Neural progenitor cell (in vitro differentiated cells): ENCODE data around the gene JUND. TPM values are rescaled to one million over a fixed set of nuclear protein-coding genes. Genes with fewer than 3 reads are reported as not detected.

Experiments
- DNase-seq: peaks from one replicate; pipeline ENCODE4 v3.0.0-alpha.2; 2016; ENCODE audit warnings: low spot score
- H2AFZ ChIP-seq: fragments of 200-600 bp; sonication (generic); replicated peaks from 2 replicates; pipeline ENCODE4 v1.6.1; 2016; ENCODE audit warnings: antibody characterized with exemption
- H3F3A ChIP-seq: fragments of 200-600 bp; sonication (generic); 2 replicates; pipeline ENCODE4 v1.6.1; 2016; ENCODE audit warnings: antibody characterized with exemption, low read depth
- H3K27ac ChIP-seq: fragments of 200-600 bp; sonication (generic); 2 replicates; pipeline ENCODE4 v1.5.1; 2016; ENCODE audit warnings: mild to moderate bottlenecking
- H3K27me3 ChIP-seq: fragments of 200-600 bp; sonication (generic); 2 replicates; pipeline ENCODE4 v1.6.1; 2016; ENCODE audit warnings: mild to moderate bottlenecking, moderate library complexity
- H3K36me3 ChIP-seq: fragments of 200-600 bp; sonication (generic); 2 replicates; pipeline ENCODE4 v1.5.1; 2016
- H3K4me1 ChIP-seq: fragments of 200-600 bp; sonication (generic); 2 replicates; pipeline ENCODE4 v1.6.1; 2016; ENCODE audit warnings: mixed run types
- H3K4me2 ChIP-seq: fragments of 200-600 bp; sonication (generic); 2 replicates; pipeline ENCODE4 v1.6.1; 2016
- H3K4me3 ChIP-seq: fragments of 200-600 bp; sonication (generic); 2 replicates; pipeline ENCODE4 v1.5.1; 2016
- H3K79me2 ChIP-seq: fragments of 200-600 bp; sonication (generic); 2 replicates; pipeline ENCODE4 v1.6.1; 2016; ENCODE audit warnings: low read depth
- H3K9ac ChIP-seq: fragments of 200-600 bp; sonication (generic); 2 replicates; pipeline ENCODE4 v1.6.1; 2016
- H3K9me3 ChIP-seq: fragments of 200-600 bp; sonication (generic); 2 replicates; pipeline ENCODE4 v1.5.1; 2016; ENCODE audit warnings: low read depth
- H4K20me1 ChIP-seq: fragments of 200-600 bp; sonication (generic); 2 replicates; pipeline ENCODE4 v1.6.1; 2016; ENCODE audit warnings: low read depth
- H3K27ac Mint-ChIP-seq: 3 replicates; pipeline ENCODE4 v1.8.0; 2021; ENCODE audit warnings: mixed read lengths
- H3K27me3 Mint-ChIP-seq: 2 replicates; pipeline ENCODE4 v1.8.0; 2022; ENCODE audit warnings: low read depth, mild to moderate bottlenecking, inconsistent platforms, moderate library complexity, mixed read lengths; ENCODE audit not compliant: insufficient read depth
- H3K36me3 Mint-ChIP-seq: 3 replicates; pipeline ENCODE4 v1.8.0; 2021; ENCODE audit warnings: mixed read lengths
- H3K4me1 Mint-ChIP-seq: 3 replicates; pipeline ENCODE4 v1.8.0; 2021; ENCODE audit warnings: mixed read lengths
- H3K4me3 Mint-ChIP-seq: 3 replicates; pipeline ENCODE4 v1.8.0; 2021; ENCODE audit warnings: mild to moderate bottlenecking, moderate library complexity, mixed read lengths
- H3K9me3 Mint-ChIP-seq: 3 replicates; pipeline ENCODE4 v1.8.0; 2020; ENCODE audit warnings: mixed read lengths
- EZH2 ChIP-seq: fragments of 200-600 bp; sonication (generic); IDR thresholded peaks from 2 replicates; pipeline ENCODE4 v1.6.1; 2017; ENCODE audit warnings: antibody characterized with exemption, mild to moderate bottlenecking, moderate library complexity
- EZH2phosphoT487 ChIP-seq: fragments of 200-600 bp; sonication (generic); IDR thresholded peaks from 2 replicates; pipeline ENCODE4 v1.6.1; 2017; ENCODE audit warnings: antibody characterized with exemption
- total RNA-seq: library from RNA; depleted of rRNA; stranded (reverse); fragments of >200 nt; gene quantifications from 2 replicates; pipeline ENCODE4 v1.2.3, GENCODE V29; 2015; ENCODE audit warnings: low replicate concordance
- TF ChIP-seq, protein P1 (sequence below): fragments of 200-600 bp; sonication (generic); IDR thresholded peaks from 2 replicates; pipeline ENCODE4 v1.5.1; 2017; ENCODE audit warnings: antibody characterized with exemption, mild to moderate bottlenecking

Gene JUND
- total RNA-seq, 1 donor from 2014 or later = 51.7 TPM

DNA sequence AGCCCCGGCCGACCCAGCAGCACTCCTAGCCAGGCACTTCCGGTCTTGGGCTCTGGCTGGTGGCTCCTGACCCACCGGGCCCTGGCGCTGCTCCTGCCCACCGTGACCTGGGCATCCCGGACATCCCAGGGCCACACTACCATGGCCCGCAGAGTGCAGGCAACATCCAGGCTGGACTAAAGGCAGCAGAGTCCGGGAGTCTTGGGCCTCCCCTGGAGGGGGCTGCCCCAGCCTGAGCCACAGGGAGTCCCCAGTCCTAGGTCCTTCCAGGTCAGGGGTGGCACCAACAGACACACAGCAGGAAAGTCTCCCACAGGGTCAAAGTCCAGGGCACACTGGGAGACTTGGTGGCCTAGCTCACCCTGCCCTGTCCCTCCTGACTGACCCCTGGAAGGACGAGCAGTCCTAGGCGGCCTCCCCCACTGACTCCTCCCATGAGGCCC lies 30.7 kb upstream of the JUND start:
- H3K4me3 Mint-ChIP-seq = no peak overlapping the region

GRCh38 chr19:18311502-18312091 lies 30.2 kb upstream of the JUND start:
- Histone ChIP-seq H3K36me3 (peaks cover 5% of the 10 kb centered on the region), H3K4me2 (no peak overlapping the region), H3K4me1 (no peaks in the 10 kb centered on the region), H3K9ac (no peak overlapping the region), H3K4me3 (no peak overlapping the region), H3K79me2 (peaks cover 36% of the 10 kb centered on the region), H2AFZ (no peak overlapping the region), H3F3A (peaks cover 18% of the 10 kb centered on the region), H3K27me3 (no peaks in the 10 kb centered on the region), H3K27ac (no peak overlapping the region), H3K9me3 (no peaks in the 10 kb centered on the region), H4K20me1 (peaks cover 41% of the 10 kb centered on the region)
- Mint-ChIP-seq H3K27me3 (no peaks in the 10 kb centered on the region), H3K36me3 (peaks cover 18% of the 10 kb centered on the region), H3K4me3 (no peak overlapping the region), H3K27ac (no peak overlapping the region), H3K4me1 (peaks cover 6% of the 10 kb centered on the region), H3K9me3 (no peaks in the 10 kb centered on the region)
- TF ChIP-seq, protein P1, sequence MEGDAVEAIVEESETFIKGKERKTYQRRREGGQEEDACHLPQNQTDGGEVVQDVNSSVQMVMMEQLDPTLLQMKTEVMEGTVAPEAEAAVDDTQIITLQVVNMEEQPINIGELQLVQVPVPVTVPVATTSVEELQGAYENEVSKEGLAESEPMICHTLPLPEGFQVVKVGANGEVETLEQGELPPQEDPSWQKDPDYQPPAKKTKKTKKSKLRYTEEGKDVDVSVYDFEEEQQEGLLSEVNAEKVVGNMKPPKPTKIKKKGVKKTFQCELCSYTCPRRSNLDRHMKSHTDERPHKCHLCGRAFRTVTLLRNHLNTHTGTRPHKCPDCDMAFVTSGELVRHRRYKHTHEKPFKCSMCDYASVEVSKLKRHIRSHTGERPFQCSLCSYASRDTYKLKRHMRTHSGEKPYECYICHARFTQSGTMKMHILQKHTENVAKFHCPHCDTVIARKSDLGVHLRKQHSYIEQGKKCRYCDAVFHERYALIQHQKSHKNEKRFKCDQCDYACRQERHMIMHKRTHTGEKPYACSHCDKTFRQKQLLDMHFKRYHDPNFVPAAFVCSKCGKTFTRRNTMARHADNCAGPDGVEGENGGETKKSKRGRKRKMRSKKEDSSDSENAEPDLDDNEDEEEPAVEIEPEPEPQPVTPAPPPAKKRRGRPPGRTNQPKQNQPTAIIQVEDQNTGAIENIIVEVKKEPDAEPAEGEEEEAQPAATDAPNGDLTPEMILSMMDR = no peak
- TF ChIP-seq EZH2 = no peak
- no peak for TF ChIP-seq EZH2phosphoT487
- DNase-seq = no peak

More for the DNA sequence above, 30.7 kb upstream of the JUND start:
- peaks cover 15% of the 10 kb centered on the region for H3F3A ChIP-seq
- H3K27ac Mint-ChIP-seq = no peak overlapping the region
- no peaks in the 10 kb centered on the region for H3K27me3 Mint-ChIP-seq
- peaks cover 5% of the 10 kb centered on the region for H3K36me3 ChIP-seq
- no peaks in the 10 kb centered on the region for H3K27me3 ChIP-seq
- H3K4me1 Mint-ChIP-seq = peaks cover under 1% of the 10 kb centered on the region
- H3K36me3 Mint-ChIP-seq = peaks cover 14% of the 10 kb centered on the region
- H3K4me1 ChIP-seq = no peaks in the 10 kb centered on the region
- TF ChIP-seq EZH2phosphoT487 (no peak), EZH2 (no peak)
- TF ChIP-seq, protein P1 = no peak
- H3K4me2 ChIP-seq = no peak overlapping the region
- peaks cover 41% of the 10 kb centered on the region for H3K79me2 ChIP-seq
- H3K9ac ChIP-seq = no peak overlapping the region
- no peak overlapping the region for H3K4me3 ChIP-seq
- H3K27ac ChIP-seq = no peak overlapping the region
- H4K20me1 ChIP-seq = peaks cover 44% of the 10 kb centered on the region
- H3K9me3 Mint-ChIP-seq = no peaks in the 10 kb centered on the region
- H3K9me3 ChIP-seq = no peaks in the 10 kb centered on the region
- H2AFZ ChIP-seq = no peak overlapping the region
- no peak for DNase-seq

DNA sequence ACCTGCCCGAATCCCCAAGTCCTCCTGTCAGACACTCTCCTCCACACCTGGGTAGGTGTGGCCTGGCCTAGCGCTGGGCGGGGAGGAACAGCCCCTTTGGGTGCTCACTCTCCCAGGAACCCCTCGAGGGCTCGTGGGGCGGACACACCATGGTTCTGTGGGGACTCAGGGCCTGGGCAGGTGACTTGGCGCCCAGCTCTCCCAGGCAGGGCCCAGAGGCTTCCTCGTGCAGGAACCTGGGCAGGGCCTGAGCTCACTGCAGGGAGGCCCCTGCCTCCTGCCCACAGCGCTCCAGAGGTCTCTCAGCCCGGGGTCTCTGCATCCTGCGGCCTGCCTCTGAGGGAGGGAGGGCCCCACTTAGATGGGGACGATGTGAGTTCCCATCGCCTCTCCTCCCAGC lies 29.5 kb upstream of the JUND start:
- Histone ChIP-seq H3K9me3 (no peaks in the 10 kb centered on the region), H3K9ac (no peak overlapping the region), H3K27me3 (no peaks in the 10 kb centered on the region), H3F3A (peaks cover 18% of the 10 kb centered on the region), H3K4me2 (no peak overlapping the region), H2AFZ (no peak overlapping the region), H3K79me2 (peaks cover 33% of the 10 kb centered on the region), H3K4me3 (no peak overlapping the region), H3K4me1 (no peaks in the 10 kb centered on the region), H4K20me1 (peaks cover 39% of the 10 kb centered on the region), H3K36me3 (peaks cover 5% of the 10 kb centered on the region), H3K27ac (no peak overlapping the region)
- Mint-ChIP-seq H3K9me3 (no peaks in the 10 kb centered on the region), H3K4me3 (no peak overlapping the region), H3K4me1 (peaks cover 9% of the 10 kb centered on the region), H3K27ac (no peak overlapping the region), H3K36me3 (peaks cover 18% of the 10 kb centered on the region), H3K27me3 (no peaks in the 10 kb centered on the region)
- TF ChIP-seq EZH2phosphoT487 (no peak), EZH2 (no peak)
- TF ChIP-seq, protein P1 = no peak
- DNase-seq = no peak
